Measurements from ENCODE around the gene TMEM156.

TMEM156 gene

DNA sequence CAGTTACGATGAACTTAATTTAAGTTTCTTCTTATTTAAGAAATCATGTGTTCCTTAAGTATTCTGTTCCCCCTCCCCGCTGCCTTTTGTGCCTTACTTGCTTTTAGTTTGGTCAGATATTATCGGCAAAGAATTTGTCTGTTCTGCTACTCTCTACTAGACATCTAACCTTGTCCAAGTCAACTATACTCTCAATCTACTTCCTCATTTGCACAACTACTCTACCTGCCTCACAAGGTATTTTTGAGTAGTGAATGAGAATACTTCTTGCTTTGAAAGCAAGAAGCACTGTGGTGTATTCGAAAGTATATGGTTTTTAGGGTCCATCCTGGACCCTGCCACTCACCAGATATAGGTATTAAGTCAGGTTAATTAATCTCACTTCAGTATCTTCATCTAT, 21.8 kb upstream of the TMEM156 start:
- no peaks in the 10 kb centered on the region for H3K27me3 Mint-ChIP-seq (ENCODE audit: low read depth)
- TF ChIP-seq, protein P1, sequence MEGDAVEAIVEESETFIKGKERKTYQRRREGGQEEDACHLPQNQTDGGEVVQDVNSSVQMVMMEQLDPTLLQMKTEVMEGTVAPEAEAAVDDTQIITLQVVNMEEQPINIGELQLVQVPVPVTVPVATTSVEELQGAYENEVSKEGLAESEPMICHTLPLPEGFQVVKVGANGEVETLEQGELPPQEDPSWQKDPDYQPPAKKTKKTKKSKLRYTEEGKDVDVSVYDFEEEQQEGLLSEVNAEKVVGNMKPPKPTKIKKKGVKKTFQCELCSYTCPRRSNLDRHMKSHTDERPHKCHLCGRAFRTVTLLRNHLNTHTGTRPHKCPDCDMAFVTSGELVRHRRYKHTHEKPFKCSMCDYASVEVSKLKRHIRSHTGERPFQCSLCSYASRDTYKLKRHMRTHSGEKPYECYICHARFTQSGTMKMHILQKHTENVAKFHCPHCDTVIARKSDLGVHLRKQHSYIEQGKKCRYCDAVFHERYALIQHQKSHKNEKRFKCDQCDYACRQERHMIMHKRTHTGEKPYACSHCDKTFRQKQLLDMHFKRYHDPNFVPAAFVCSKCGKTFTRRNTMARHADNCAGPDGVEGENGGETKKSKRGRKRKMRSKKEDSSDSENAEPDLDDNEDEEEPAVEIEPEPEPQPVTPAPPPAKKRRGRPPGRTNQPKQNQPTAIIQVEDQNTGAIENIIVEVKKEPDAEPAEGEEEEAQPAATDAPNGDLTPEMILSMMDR (IDR thresholded peaks at IDR 0.05; ENCODE audit: unreplicated experiment in 3 of 3) = no peak

DNA sequence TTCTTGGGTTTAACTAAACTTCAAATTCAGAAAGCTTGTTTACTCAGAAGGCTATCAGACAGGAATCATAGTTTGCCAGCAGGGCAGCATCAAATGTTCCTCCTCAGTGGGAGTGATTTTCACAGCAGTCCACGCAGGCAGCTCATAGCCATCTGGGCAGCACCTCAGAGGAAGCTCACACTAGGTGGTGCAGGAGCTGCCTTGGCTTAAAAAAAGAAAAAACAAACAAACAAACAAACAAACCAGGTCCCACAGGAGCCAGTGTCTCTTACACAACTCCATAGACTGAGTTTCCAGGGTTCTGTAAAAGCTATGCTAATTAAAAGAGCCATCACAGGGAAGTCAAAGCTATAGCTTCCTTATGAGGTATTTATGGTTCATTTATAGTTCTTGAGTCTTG, 19.3 kb upstream of the TMEM156 start:
- Mint-ChIP-seq H3K4me1 (peaks cover 5% of the 10 kb centered on the region), H3K27ac (no peak overlapping the region)

More for the DNA sequence above, 21.8 kb upstream of the TMEM156 start:
- H3K4me1 Mint-ChIP-seq = no peaks in the 10 kb centered on the region
- no peak overlapping the region for H3K4me3 Mint-ChIP-seq
- H3K27ac Mint-ChIP-seq = no peak overlapping the region
- H3K36me3 Mint-ChIP-seq (ENCODE audit: low read depth) = no peaks in the 10 kb centered on the region
- no peaks in the 10 kb centered on the region for H3K9me3 Mint-ChIP-seq

DNA sequence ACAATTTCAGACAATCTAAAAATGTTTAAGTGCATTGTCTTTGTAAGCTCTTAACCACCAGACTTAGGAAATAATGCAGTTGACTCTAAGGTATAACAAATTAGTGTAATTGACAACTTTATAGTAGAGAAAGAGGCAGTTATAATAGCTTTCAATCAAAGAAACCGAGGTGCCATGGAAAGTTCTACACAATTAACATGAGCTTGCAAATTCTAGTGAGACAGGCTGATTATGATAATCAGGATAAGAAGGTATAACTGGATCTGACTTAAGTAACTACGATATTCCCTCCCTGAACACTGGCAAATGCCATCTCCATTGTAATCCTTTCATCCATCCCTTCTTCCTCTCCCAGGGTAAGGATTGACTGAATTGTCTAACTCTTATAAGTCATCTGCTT, 18.4 kb upstream of the TMEM156 start:
- TF ChIP-seq, protein P1 (IDR thresholded peaks at IDR 0.05; ENCODE audit: unreplicated experiment in 3 of 3) = no peak
- Mint-ChIP-seq H3K27me3 (ENCODE audit: low read depth) (no peaks in the 10 kb centered on the region), H3K4me1 (peaks cover 13% of the 10 kb centered on the region), H3K4me3 (no peak overlapping the region), H3K27ac (no peak overlapping the region), H3K36me3 (ENCODE audit: low read depth) (peaks cover 4% of the 10 kb centered on the region), H3K9me3 (no peaks in the 10 kb centered on the region)

More for the DNA sequence above, 19.3 kb upstream of the TMEM156 start:
- peaks cover 4% of the 10 kb centered on the region for H3K36me3 Mint-ChIP-seq (ENCODE audit: low read depth)
- TF ChIP-seq, protein P1 (IDR thresholded peaks at IDR 0.05; ENCODE audit: unreplicated experiment in 3 of 3) = no peak
- no peaks in the 10 kb centered on the region for H3K9me3 Mint-ChIP-seq
- no peak overlapping the region for H3K4me3 Mint-ChIP-seq
- no peaks in the 10 kb centered on the region for H3K27me3 Mint-ChIP-seq (ENCODE audit: low read depth)

DNA sequence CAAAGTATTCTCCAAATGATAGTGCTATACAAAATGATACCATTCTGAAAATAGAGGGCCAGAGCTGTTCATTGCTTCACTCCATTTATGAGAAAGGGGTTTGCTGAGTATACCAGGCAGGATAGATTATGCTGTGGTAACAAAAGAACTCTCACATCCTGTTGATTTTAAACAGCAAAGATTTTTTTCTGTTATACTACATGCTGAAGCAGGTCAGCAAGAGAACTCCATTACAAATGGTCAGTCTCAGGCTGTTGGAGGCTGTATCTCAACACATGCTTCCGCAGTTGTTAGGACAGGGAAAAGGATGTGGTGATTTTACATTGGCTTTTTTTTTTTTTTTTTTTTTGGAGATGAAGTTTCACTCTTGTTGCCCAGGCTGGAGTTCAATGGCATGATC, 16.1 kb upstream of the TMEM156 start:
- H3K4me1 Mint-ChIP-seq = peaks cover 28% of the 10 kb centered on the region
- H3K36me3 Mint-ChIP-seq (ENCODE audit: low read depth) = peaks cover 4% of the 10 kb centered on the region
- H3K27me3 Mint-ChIP-seq (ENCODE audit: low read depth) = no peaks in the 10 kb centered on the region
- H3K27ac Mint-ChIP-seq = no peak overlapping the region
- H3K4me3 Mint-ChIP-seq = no peak overlapping the region
- H3K9me3 Mint-ChIP-seq = no peaks in the 10 kb centered on the region
- TF ChIP-seq, protein P1 (IDR thresholded peaks at IDR 0.05; ENCODE audit: unreplicated experiment in 3 of 3) = no peak

DNA sequence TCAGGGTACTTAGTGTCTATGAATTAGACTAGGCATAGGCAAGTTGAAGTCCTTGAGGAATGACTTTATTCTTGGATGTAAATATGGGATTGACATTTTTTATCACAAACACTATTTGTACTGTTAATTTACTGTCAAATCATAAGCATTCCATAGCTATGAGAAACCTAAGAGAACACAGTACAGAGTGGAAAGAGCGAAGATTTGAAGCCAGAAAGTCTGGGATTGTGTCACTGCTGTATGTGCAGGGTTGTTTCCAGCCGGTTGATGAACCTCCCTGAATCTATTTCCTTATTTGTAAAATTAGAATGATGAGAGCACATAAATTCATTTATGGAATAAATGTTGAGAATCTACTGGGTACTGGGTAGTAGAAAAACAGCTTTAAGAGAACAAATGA, 15.5 kb upstream of the TMEM156 start:
- H3K4me3 Mint-ChIP-seq = no peak overlapping the region
- no peaks in the 10 kb centered on the region for H3K27me3 Mint-ChIP-seq (ENCODE audit: low read depth)
- no peak overlapping the region for H3K27ac Mint-ChIP-seq
- H3K36me3 Mint-ChIP-seq (ENCODE audit: low read depth) = peaks cover 4% of the 10 kb centered on the region
- no peaks in the 10 kb centered on the region for H3K9me3 Mint-ChIP-seq
- TF ChIP-seq, protein P1 (IDR thresholded peaks at IDR 0.05; ENCODE audit: unreplicated experiment in 3 of 3) = no peak
- peaks cover 32% of the 10 kb centered on the region for H3K4me1 Mint-ChIP-seq

DNA sequence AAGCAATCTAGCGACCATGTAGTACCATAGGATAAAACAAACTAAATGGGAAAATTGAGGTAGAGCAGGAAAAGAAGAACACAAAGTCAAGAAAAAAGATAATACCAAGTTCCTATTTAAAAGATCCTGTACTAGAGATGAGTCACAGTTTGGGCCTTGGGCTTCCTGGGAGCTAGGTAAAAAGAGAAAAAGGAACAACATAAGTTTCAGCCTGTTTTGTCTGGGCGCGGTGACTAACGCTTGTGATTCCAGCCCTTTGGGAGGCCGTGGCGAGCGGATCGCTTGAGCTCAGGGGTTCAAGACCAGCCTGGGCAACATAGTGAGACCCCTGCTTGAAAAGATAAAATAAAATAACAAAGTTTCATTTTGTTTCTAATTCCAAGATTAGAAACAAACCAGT, 14.0 kb upstream of the TMEM156 start:
- H3K27ac Mint-ChIP-seq = peak overlapping the region; percentile 97 to 99 (median 99)
- H3K9me3 Mint-ChIP-seq = no peaks in the 10 kb centered on the region
- TF ChIP-seq, protein P1 (IDR thresholded peaks at IDR 0.05; ENCODE audit: unreplicated experiment in 3 of 3) = no peak

More for the DNA sequence above, 14.0 kb upstream of the TMEM156 start:
- H3K36me3 Mint-ChIP-seq (ENCODE audit: low read depth) = peaks cover 4% of the 10 kb centered on the region
- no peaks in the 10 kb centered on the region for H3K27me3 Mint-ChIP-seq (ENCODE audit: low read depth)
- peaks cover 39% of the 10 kb centered on the region for H3K4me1 Mint-ChIP-seq
- peak overlapping the region; percentile 97 to 100 (median 99) for H3K4me3 Mint-ChIP-seq
